ENCODE results near the gene DNAL4. TPM values are rescaled to one million over a fixed set of nuclear protein-coding genes. Genes with fewer than 3 reads are reported as not detected.

The DNAL4 gene, protein sequence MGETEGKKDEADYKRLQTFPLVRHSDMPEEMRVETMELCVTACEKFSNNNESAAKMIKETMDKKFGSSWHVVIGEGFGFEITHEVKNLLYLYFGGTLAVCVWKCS
- 8.1 and 9.2 TPM in 2 replicates for total RNA-seq (2022)
- Bru-seq, nascent RNA: percentile 51 among the genes with signal in this experiment
- BruChase-seq, experiment 1, labeled RNA remaining after a 2-hour chase: percentile 69 among the genes with signal in this experiment
- BruChase-seq, experiment 2, labeled RNA remaining after a 6-hour chase: percentile 82 among the genes with signal in this experiment
- long read RNA-seq, transcript DNAL4-201 (4 exons, 1,504 nt): major isoform, 18 of 21 reads
- long read RNA-seq, partial matches to known transcripts: 0 of 21 reads
- long read RNA-seq, other reads (novel, unspliced or antisense): 1 of 21 reads

GRCh38 chr22:38793721-38794466 is at the start of gene DNAL4:
DNAL4 (minus strand) TSS chr22:38794143; CDS start chr22:38782731, 11,412 bp downstream.
- H3K4me3 Mint-ChIP-seq (ENCODE audit: unreplicated experiment): peak within 1 kb of the TSS; percentile 85
- H3K4me1 Mint-ChIP-seq (ENCODE audit: low read depth, unreplicated experiment): no peaks in the 10 kb centered on the region
- TF ChIP-seq, protein P1, sequence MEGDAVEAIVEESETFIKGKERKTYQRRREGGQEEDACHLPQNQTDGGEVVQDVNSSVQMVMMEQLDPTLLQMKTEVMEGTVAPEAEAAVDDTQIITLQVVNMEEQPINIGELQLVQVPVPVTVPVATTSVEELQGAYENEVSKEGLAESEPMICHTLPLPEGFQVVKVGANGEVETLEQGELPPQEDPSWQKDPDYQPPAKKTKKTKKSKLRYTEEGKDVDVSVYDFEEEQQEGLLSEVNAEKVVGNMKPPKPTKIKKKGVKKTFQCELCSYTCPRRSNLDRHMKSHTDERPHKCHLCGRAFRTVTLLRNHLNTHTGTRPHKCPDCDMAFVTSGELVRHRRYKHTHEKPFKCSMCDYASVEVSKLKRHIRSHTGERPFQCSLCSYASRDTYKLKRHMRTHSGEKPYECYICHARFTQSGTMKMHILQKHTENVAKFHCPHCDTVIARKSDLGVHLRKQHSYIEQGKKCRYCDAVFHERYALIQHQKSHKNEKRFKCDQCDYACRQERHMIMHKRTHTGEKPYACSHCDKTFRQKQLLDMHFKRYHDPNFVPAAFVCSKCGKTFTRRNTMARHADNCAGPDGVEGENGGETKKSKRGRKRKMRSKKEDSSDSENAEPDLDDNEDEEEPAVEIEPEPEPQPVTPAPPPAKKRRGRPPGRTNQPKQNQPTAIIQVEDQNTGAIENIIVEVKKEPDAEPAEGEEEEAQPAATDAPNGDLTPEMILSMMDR (IDR thresholded peaks at IDR 0.05; ENCODE audit: insufficient read depth in 1 of 2, low read depth in 1 of 2, low read length in 1 of 2, severe bottlenecking in 1 of 2, unreplicated experiment in 1 of 2): no peak
- Histone ChIP-seq H3K4me1 (peaks cover 8% of the 10 kb centered on the region), H3K4me3 (ENCODE audit: low read depth, low read length) (peak within 1 kb of the TSS; percentile 90), H3K27me3 (replicated peaks; ENCODE audit: control insufficient read depth, insufficient read depth, low read length) (no peaks in the 10 kb centered on the region), H3K36me3 (ENCODE audit: control insufficient read depth, insufficient read depth, low read length) (no peaks in the 10 kb centered on the region), H3K9me3 (no peaks in the 10 kb centered on the region)
- no TSS peak for BruUV-seq (replicated peaks)
- peak; percentile 94 to 95 for DNase-seq
- no peaks in the 10 kb centered on the region for H3K9me3 Mint-ChIP-seq (ENCODE audit: unreplicated experiment)
- H3K27ac Mint-ChIP-seq (ENCODE audit: unreplicated experiment): peak within 1 kb of the TSS; percentile 71
- ChIA-PET POLR2A (no interaction called here), CTCF (no interaction called here)
- intact Hi-C loops (cut with micrococcal nuclease; ENCODE audit: unreplicated experiment): loop anchor here (1.0 kb wide), 1 partner anchor 49 kb away; no protein-coding TSS in a partner anchor
- peaks cover 21% of the 10 kb centered on the region for H3K27me3 Mint-ChIP-seq (ENCODE audit: insufficient read depth, unreplicated experiment)
- no peaks in the 10 kb centered on the region for H3K36me3 Mint-ChIP-seq (ENCODE audit: insufficient read depth, unreplicated experiment)

DNA sequence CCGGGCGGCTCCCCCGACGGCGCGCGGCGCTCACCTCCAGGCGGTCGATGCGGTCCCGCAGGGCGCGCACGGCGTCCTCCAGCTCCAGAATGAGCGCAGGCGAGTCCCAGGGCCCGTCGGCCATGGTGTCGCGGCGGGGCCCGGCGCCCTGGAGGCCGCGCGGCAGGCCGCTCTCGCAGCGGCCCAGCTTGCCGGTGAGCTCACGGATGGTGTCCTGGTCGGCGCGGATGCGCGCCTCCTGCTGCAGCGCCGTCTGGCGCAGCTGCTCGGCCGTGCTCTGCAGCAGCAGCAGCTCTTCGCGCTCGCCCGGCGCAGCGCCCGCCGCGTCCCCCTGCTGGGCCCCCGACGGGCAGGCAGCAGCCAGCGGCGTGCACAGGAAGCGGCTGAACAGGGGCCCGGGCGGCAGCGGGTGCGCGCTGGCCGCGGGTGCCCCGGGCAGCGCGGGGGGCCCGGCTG is 49.3 kb upstream of the DNAL4 start:
- Histone ChIP-seq H3K36me3 (ENCODE audit: control insufficient read depth, insufficient read depth, low read length) (peaks cover 1% of the 10 kb centered on the region; the same call in 1 of the 2 replicates), H3K9me3 (no peaks in the 10 kb centered on the region), H3K27me3 (replicated peaks; ENCODE audit: control insufficient read depth, insufficient read depth, low read length) (no peaks in the 10 kb centered on the region), H3K4me3 (ENCODE audit: low read depth, low read length) (peak overlapping the region; percentile 57), H3K4me1 (peaks cover 13% of the 10 kb centered on the region)
- TF ChIP-seq, protein P1 (IDR thresholded peaks at IDR 0.05; ENCODE audit: insufficient read depth in 1 of 2, low read depth in 1 of 2, low read length in 1 of 2, severe bottlenecking in 1 of 2, unreplicated experiment in 1 of 2): peak; percentile 12 to 27
- intact Hi-C loops (cut with micrococcal nuclease; ENCODE audit: unreplicated experiment): loop anchor here (1.0 to 5.0 kb wide), 2 partner anchors 49 to 76 kb away; partner anchors contain the start of gene DNAL4
- DNase-seq: peak; percentile 58 to 79
- no TSS peak for BruUV-seq (replicated peaks)
- ChIA-PET POLR2A (interaction anchor here (0.6 to 1.0 kb wide), 5 partner anchors 27 to 476 kb away, joined by 3 to 4 read pairs (median 3); partner anchors contain the start of gene RPL3), CTCF (interaction anchor here (1.4 to 2.1 kb wide), 3 partner anchors 17 to 309 kb away, joined by 3 to 29 read pairs (median 9); partner anchors contain the start of gene CBX7)
- H3K36me3 Mint-ChIP-seq (ENCODE audit: insufficient read depth, unreplicated experiment): no peaks in the 10 kb centered on the region
- no peak overlapping the region for H3K27ac Mint-ChIP-seq (ENCODE audit: unreplicated experiment)
- no peaks in the 10 kb centered on the region for H3K4me1 Mint-ChIP-seq (ENCODE audit: low read depth, unreplicated experiment)
- peaks cover 4% of the 10 kb centered on the region for H3K27me3 Mint-ChIP-seq (ENCODE audit: insufficient read depth, unreplicated experiment)
- no peaks in the 10 kb centered on the region for H3K9me3 Mint-ChIP-seq (ENCODE audit: unreplicated experiment)
- peak overlapping the region; percentile 84 for H3K4me3 Mint-ChIP-seq (ENCODE audit: unreplicated experiment)

Measured in Caco-2 (cell line).